ENCODE measurements around the gene OXGR1. TPM values are rescaled to one million over a fixed set of nuclear protein-coding genes. Genes with fewer than 3 reads are reported as not detected.

Gene OXGR1
- total RNA-seq, 2 donors from 2014 or later = 1.3 to 2.1 TPM

- H3K36me3 ChIP-seq = no peaks in the 10 kb centered on the region
- H3K4me3 ChIP-seq = no peak overlapping the region
- DNase-seq = no peak
- H3K27ac ChIP-seq = no peak overlapping the region
- intact Hi-C loops (cut with DNase I) = no loop called here
- H3K27me3 ChIP-seq = no peaks in the 10 kb centered on the region
- no peak for TF ChIP-seq CTCF (IDR thresholded peaks at IDR 0.05)
- H3K4me1 ChIP-seq = no peaks in the 10 kb centered on the region
- H3K9ac ChIP-seq (ENCODE audit: low read depth in 2 of 2, low read length in 2 of 2) = no peak overlapping the region
- no peaks in the 10 kb centered on the region for H3K9me3 ChIP-seq
These were observed 3.8 kb upstream of the OXGR1 start for GRCh38 chr13:96998051-96998450.

GRCh38 chr13:96996886-96997285 lies 2.6 kb upstream of the OXGR1 start:
- intact Hi-C loops (cut with DNase I) = no loop called here
- TF ChIP-seq CTCF (IDR thresholded peaks at IDR 0.05) = no peak
- H3K4me1 ChIP-seq = no peaks in the 10 kb centered on the region

GRCh38 chr13:96996107-96996506 lies 1.8 kb upstream of the OXGR1 start:
- Histone ChIP-seq H3K27me3 (no peaks in the 10 kb centered on the region), H3K4me1 (no peaks in the 10 kb centered on the region), H3K4me3 (no peak overlapping the region), H3K9ac (ENCODE audit: low read depth in 2 of 2, low read length in 2 of 2) (no peak overlapping the region), H3K9me3 (no peaks in the 10 kb centered on the region), H3K27ac (no peak overlapping the region), H3K36me3 (no peaks in the 10 kb centered on the region)
- no peak for TF ChIP-seq CTCF (IDR thresholded peaks at IDR 0.05)
- no peak for DNase-seq
- intact Hi-C loops (cut with DNase I) = no loop called here

More at GRCh38 chr13:96996886-96997285, 2.6 kb upstream of the OXGR1 start:
- no peak for DNase-seq
- no peaks in the 10 kb centered on the region for H3K27me3 ChIP-seq
- no peaks in the 10 kb centered on the region for H3K9me3 ChIP-seq
- H3K36me3 ChIP-seq = no peaks in the 10 kb centered on the region
- H3K9ac ChIP-seq (ENCODE audit: low read depth in 2 of 2, low read length in 2 of 2) = no peak overlapping the region
- no peak overlapping the region for H3K27ac ChIP-seq
- no peak overlapping the region for H3K4me3 ChIP-seq

GRCh38 chr13:96994858-96995243 lies 575 bp upstream of the OXGR1 start:
- no peak overlapping the region for H3K4me3 ChIP-seq
- no peaks in the 10 kb centered on the region for H3K4me1 ChIP-seq
- H3K36me3 ChIP-seq = no peaks in the 10 kb centered on the region
- H3K9ac ChIP-seq (ENCODE audit: low read depth in 2 of 2, low read length in 2 of 2) = peak overlapping the region in 1 of 2 donors; percentile 34
- H3K9me3 ChIP-seq = no peaks in the 10 kb centered on the region
- intact Hi-C loops (cut with DNase I) = no loop called here
- H3K27ac ChIP-seq = no peak overlapping the region
- TF ChIP-seq CTCF (IDR thresholded peaks at IDR 0.05) = no peak
- no peaks in the 10 kb centered on the region for H3K27me3 ChIP-seq
- DNase-seq = no peak

GRCh38 chr13:96993634-96994016 lies 651 bp downstream of the OXGR1 start:
- Histone ChIP-seq H3K9me3 (no peaks in the 10 kb centered on the region), H3K9ac (ENCODE audit: low read depth in 2 of 2, low read length in 2 of 2) (peak overlapping the region; percentile 49 to 58), H3K36me3 (no peaks in the 10 kb centered on the region), H3K4me1 (no peaks in the 10 kb centered on the region), H3K4me3 (peak overlapping the region; percentile 45), H3K27ac (no peak overlapping the region), H3K27me3 (no peaks in the 10 kb centered on the region)
- DNase-seq = no peak
- intact Hi-C loops (cut with DNase I) = no loop called here
- TF ChIP-seq CTCF (IDR thresholded peaks at IDR 0.05) = no peak

GRCh38 chr13:96992633-96993032 lies 1.6 kb downstream of the OXGR1 start:
- no peaks in the 10 kb centered on the region for H3K9me3 ChIP-seq
- no peak overlapping the region for H3K9ac ChIP-seq (ENCODE audit: low read depth in 2 of 2, low read length in 2 of 2)
- H3K27ac ChIP-seq = no peak overlapping the region
- no peaks in the 10 kb centered on the region for H3K27me3 ChIP-seq
- no peaks in the 10 kb centered on the region for H3K36me3 ChIP-seq
- DNase-seq = no peak
- intact Hi-C loops (cut with DNase I) = no loop called here
- no peaks in the 10 kb centered on the region for H3K4me1 ChIP-seq
- TF ChIP-seq CTCF (IDR thresholded peaks at IDR 0.05) = no peak
- no peak overlapping the region for H3K4me3 ChIP-seq
